ENCODE results near the gene EHBP1L1. TPM values are rescaled to one million over a fixed set of nuclear protein-coding genes. Genes with fewer than 3 reads are reported as not detected.

EHBP1L1 gene
- total RNA-seq, 1 donor from 2014 or later = 81.3 TPM

- H3K27ac Mint-ChIP-seq (ENCODE audit: unreplicated experiment) = peak overlapping the region; percentile 85
- H3K9me3 Mint-ChIP-seq (ENCODE audit: low read depth) = no peaks in the 10 kb centered on the region
- no peak for DNase-seq (ENCODE audit: low spot score)
- no peak for TF ChIP-seq CTCF (IDR thresholded peaks at IDR 0.05)
- no peaks in the 10 kb centered on the region for H3K27me3 Mint-ChIP-seq (ENCODE audit: low read depth)
- peak overlapping the region; percentile 81 for H3K4me3 Mint-ChIP-seq (ENCODE audit: unreplicated experiment)
- peaks cover 10% of the 10 kb centered on the region for H3K36me3 Mint-ChIP-seq (ENCODE audit: low read depth)
- H3K4me1 Mint-ChIP-seq (ENCODE audit: low read depth) = peaks cover 68% of the 10 kb centered on the region
Observed at GRCh38 chr11:65556470-65557279, 19.2 kb upstream of the EHBP1L1 start.

DNA sequence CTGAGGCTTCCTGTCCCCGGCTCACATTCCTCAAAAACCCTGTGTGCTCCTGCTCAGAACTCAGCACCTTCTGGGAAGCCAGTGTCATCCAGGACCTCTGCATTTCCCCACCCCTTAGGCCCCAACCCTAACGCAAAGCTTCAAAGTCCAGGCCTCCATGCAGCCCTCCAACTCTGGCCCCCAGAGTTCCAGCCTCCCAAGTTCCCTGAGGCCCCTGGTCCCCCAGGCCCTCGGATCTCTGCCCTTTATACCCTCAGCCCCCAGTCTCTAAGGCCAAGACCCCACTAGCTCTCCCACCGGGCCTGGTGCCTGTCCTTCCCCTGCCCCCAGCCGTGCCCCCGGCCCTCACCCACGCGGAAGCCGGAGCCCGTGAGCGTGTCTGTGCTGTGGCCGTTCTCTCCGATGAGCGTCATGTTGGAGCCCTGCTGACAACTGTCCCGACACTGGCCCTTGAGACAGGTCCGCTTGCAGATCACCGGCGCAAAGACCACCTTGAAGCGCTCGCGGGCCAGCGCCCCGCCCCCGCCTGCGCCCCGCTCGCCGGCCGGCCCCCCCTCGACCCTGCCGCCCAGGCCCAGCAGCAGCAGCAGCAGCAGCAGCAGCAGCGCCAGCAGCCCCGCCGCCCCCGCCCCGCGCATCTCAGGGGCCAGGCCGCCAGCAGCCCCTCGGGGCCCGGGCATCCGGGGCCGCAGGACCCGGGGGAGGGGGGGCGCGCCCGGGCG lies 18.4 kb upstream of the EHBP1L1 start:
- DNase-seq (ENCODE audit: low spot score) = no peak
- peaks cover 2% of the 10 kb centered on the region for H3K36me3 Mint-ChIP-seq (ENCODE audit: low read depth)
- H3K27ac Mint-ChIP-seq (ENCODE audit: unreplicated experiment) = peak overlapping the region; percentile 85
- no peaks in the 10 kb centered on the region for H3K27me3 Mint-ChIP-seq (ENCODE audit: low read depth)
- H3K9me3 Mint-ChIP-seq (ENCODE audit: low read depth) = no peaks in the 10 kb centered on the region
- peak overlapping the region; percentile 81 for H3K4me3 Mint-ChIP-seq (ENCODE audit: unreplicated experiment)
- H3K4me1 Mint-ChIP-seq (ENCODE audit: low read depth) = peaks cover 68% of the 10 kb centered on the region
- no peak for TF ChIP-seq CTCF (IDR thresholded peaks at IDR 0.05)

- H3K4me3 Mint-ChIP-seq (ENCODE audit: unreplicated experiment) = peak within 1 kb of the TSS; percentile 81
Observed at GRCh38 chr11:65558002-65558929, 17.6 kb upstream of the EHBP1L1 start, which contains the start of gene LTBP3. TSS of gene LTBP3 (minus strand) at chr11:65558359. CDS start at chr11:65557959, 400 bp downstream.

GRCh38 chr11:65558930-65559509 lies 16.8 kb upstream of the EHBP1L1 start:
- H3K27ac Mint-ChIP-seq (ENCODE audit: unreplicated experiment) = peak overlapping the region; percentile 93

More at GRCh38 chr11:65558002-65558929, 17.6 kb upstream of the EHBP1L1 start, which contains the start of gene LTBP3:
- Mint-ChIP-seq H3K9me3 (ENCODE audit: low read depth) (no peaks in the 10 kb centered on the region), H3K4me1 (ENCODE audit: low read depth) (peaks cover 68% of the 10 kb centered on the region), H3K27ac (ENCODE audit: unreplicated experiment) (peak within 1 kb of the TSS; percentile 93), H3K27me3 (ENCODE audit: low read depth) (no peaks in the 10 kb centered on the region), H3K36me3 (ENCODE audit: low read depth) (no peaks in the 10 kb centered on the region)
- TF ChIP-seq CTCF (IDR thresholded peaks at IDR 0.05) = peak; percentile 36
- peak; percentile 93 for DNase-seq (ENCODE audit: low spot score)

More at GRCh38 chr11:65558930-65559509, 16.8 kb upstream of the EHBP1L1 start:
- DNase-seq (ENCODE audit: low spot score) = peak; percentile 92
- H3K27me3 Mint-ChIP-seq (ENCODE audit: low read depth) = no peaks in the 10 kb centered on the region
- H3K9me3 Mint-ChIP-seq (ENCODE audit: low read depth) = no peaks in the 10 kb centered on the region
- TF ChIP-seq CTCF (IDR thresholded peaks at IDR 0.05) = peak; percentile 45
- H3K4me3 Mint-ChIP-seq (ENCODE audit: unreplicated experiment) = peak overlapping the region; percentile 38
- no peaks in the 10 kb centered on the region for H3K36me3 Mint-ChIP-seq (ENCODE audit: low read depth)
- H3K4me1 Mint-ChIP-seq (ENCODE audit: low read depth) = peaks cover 68% of the 10 kb centered on the region
